ENCODE results near the gene POLD4.

POLD4 gene

GRCh38 chr11:67387518-67387917, 34.2 kb upstream of the POLD4 start:
- DNase-seq: no peak

DNA sequence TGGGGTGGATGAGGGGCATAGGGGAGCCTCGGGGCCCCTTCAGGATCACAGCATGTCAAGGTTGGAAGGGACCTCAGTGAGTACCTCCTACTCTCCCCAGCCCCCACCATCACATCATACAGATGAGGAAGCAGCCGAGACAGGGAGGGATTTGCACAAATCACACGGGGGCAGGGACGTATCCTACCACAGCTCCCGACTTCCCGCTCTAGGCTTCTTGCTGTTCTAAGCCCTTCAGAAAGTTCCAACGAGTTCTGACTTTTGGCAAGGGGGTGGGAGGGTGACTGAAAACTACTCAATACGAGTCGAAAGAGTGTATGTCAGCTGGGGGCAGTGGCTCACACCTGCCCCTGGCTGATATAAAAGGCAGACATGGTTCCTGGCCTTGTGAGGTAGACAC, 33.7 kb upstream of the POLD4 start:
- no peak for DNase-seq

GRCh38 chr11:67384851-67385366, 31.6 kb upstream of the POLD4 start:
- DNase-seq: no peak

GRCh38 chr11:67382276-67383136, 29.2 kb upstream of the POLD4 start:
- DNase-seq: peak; percentile 84

DNA sequence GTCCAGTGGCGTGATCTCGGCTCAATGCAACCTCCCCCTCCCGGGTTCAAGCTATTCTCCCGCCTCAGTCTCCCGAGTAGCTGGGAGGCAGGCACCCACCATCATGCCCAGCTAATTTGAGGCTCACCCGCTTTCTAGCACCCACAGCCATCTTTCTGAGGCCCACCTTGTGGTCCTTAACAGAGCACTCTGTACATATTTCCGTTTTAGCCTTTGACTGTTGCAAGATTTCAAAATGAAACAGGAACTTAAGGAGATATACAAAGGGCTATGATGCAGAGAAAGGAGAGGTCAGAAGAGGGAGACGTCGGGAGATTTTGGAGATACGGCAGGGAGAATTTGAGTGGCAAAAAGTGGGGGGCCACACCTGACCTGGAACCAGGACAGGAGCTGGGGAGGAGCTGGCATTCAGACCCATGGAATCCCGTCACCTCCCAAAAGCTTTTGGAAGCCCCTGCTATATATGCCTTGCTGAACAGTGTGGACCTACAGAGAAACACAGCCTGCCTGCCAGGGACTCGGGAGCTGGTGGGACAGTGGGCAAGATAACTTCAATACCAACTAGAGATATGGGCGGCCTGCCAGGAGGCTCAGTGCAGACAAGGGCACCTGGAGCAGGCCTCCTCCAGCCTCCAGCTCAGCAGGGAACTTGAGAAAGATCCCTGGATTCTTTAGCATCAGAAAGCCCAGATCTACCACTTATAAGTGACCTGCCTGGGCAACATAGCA, 28.1 kb upstream of the POLD4 start:
- DNase-seq: no peak

DNA sequence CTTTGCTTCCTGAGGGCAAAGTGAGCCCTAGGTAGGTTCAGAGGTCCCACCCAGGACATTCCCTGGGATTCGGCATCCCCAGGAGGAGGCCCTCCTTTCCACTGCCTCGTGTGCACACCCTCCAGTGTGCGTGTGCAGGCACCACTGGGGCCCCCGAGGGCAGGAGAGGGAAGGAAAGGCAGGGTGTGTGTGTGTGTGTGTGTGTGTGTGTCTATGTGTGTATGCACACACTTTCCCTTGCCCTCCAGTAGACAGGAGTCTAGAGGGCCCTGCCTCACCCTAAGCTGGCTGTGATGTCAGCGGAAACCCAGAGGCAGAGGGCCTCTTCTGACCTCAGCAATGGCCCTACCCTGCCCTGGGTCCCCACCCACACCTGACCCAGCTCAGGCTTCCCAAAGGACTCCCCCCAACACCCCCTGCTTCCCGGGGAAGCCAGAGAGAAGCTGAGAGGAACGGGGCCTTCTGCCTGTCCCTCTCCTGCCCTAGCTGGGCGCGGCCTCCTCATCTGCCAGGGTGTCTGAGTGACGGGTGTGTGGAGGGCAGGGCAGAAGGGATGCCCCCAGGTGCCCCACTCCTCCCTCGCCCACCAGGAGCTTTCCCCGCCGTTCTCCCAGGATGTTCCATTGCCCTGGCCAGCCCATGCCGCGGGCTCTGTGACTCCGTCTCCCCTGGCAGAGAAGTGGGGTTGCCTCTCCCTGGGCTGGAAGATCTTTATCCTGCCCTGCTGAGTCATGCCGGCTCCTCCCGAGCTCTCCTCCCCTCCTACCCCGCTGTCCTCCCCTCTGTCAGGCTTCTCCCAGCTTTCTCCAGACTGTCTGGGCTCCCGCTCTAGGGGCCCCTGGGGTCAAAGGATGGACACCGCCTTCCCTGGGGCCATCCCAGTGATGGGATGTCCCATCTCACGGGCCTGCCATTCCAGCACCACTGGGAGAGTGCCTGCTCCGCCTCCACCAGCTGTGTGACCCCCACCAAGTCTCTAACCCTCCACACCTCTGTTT, 26.0 kb upstream of the POLD4 start:
- DNase-seq: no peak

GRCh38 chr11:67378544-67378943, 25.2 kb upstream of the POLD4 start:
- no peak for DNase-seq

- DNase-seq: no peak
Measured at GRCh38 chr11:67376873-67377808, 23.8 kb upstream of the POLD4 start.

GRCh38 chr11:67376063-67376820, 22.9 kb upstream of the POLD4 start:
- DNase-seq: no peak

GRCh38 chr11:67375320-67376055, 22.1 kb upstream of the POLD4 start:
- no peak for DNase-seq

DNA sequence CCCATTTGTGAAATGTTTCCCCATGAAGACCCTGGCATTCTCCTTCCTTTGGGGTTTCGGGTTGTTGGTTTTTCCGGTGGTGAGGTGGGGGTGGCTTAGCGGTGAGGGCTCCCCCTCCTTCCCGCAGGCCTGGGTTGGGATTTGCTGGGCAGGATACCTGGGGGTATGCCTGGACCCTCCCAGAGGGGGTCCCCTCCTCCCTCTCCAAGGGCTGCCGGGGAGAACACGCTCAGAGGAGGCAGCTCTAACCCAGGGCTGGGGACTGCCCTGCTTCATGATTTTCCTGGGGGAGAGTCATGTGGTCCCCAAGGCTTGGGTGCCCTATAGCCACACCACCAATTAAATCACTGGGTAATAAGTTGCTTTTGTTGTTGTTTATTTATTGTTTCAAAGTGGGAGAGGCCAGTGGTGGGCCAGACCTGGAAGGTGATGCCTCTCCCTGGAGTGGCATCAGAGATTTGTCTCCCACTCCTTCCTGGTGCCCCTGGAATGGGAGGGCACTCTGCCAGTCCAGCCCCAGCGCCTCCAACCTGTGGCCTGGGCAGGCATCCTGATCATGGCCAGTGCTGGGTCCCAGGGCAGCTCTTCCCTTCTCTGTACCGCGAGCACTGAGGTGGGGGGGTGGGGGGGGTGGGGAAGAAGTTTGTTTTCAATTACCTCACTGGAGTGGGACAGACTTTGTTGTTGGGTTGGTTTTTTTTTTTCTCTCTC, 21.4 kb upstream of the POLD4 start:
- no peak for DNase-seq

- peak; percentile 88 for DNase-seq
Measured at GRCh38 chr11:67373648-67374570, 20.6 kb upstream of the POLD4 start.

DNA sequence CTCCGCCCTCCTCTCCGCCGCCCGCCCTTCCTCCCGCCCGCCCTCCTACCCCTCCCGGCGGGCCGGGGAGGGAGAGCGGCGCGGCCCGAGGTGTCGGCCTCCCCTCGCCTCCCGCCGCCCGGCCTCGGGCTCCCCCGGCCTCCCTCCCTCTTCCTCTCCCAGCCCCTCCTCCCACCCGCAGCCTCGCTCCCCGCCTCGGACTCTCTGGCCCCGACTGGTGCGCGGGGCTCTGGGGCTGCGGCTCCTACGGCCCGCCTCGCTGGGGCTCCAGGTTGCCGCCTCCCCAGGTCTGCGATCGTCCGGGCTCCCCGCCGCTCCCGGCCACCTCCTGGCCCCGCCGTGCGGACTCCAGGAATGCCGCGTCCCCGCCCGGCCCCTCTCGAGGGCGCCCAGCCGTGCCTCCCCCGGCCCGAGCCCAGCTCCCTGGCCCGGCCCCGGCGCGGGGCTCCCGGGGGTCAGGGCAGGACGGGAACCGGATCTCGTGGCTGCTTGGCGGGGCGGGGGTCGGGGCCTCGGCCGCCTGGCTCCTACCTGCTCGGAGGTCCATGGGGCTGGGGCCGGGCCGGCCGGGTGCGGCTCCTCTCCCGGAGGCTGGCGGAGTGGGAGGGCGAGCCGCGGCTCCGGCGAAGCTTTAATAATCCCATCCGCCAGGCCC, 19.8 kb upstream of the POLD4 start, which contains the start of gene CLCF1:
Gene CLCF1 (minus strand): TSS at position 606 of the 655 bp plus-strand sequence. CDS start 59 bp downstream, at position 547.
- DNase-seq: peak; percentile 31

DNA sequence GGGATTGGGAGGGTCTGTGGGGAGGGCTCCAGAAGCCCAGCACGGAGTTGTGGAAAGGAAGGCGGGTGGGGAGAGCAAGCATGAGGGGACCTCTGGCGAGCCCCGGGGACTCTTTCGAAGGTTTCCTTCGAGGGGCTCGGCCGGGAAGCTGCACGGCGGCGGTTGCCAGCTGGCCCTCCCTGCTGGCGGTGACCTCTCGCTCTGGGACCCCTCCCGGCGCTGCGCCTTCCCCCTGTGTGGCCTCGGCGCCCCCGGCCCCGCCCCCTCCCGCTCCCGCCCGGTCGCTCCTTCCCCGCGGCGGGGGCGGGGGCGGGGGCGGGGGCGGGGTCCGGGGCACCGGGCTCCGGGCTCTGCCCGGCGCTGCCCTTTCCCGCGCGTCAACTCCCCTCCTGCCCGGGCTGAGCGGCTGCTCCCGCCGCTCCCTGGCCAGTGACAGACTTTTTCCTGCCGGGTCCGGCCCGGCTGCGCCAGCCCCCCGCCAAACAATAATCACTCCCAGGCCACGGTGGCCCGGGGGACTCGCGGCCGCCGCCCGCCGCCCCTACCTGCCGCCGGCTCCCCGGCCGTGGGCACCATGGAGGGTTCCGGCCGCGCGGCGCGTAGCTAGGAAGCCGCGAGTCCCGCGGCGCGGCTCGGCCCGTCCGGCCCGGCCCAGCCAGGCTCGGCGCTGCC, 19.1 kb upstream of the POLD4 start:
- no peak for DNase-seq

DNA sequence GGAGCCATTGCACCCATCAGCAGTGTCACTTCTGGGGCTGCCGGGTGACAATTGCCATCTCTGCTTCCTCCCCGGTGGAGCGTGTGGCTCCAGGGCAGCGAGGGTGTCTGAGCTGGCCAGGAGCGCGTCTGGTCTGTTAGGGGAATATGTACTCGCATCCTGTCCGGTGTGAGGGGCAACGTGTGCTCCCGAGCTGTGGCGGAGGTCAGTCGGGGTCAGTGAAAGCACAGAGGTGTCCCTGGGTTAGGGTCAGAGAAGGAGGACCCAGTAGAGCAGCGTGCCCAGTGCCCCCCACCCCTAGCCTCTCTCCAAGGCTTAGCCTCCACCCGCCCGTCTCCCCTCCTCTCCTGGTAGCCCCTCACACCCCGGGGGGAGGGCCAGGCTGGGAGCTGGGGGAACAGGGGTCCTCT, 18.6 kb upstream of the POLD4 start:
- DNase-seq: no peak

- DNase-seq: peak; percentile 31
Measured at GRCh38 chr11:67371189-67371910, 18.0 kb upstream of the POLD4 start.

Data from activated gamma-delta T cell treated with Interleukin-2 at 50 U/mL for 16 hours (primary cell).